Body of pancreas (tissue), 4 donors: Measurements from ENCODE around the gene PSMD5.

Source experiments
- CTCF ChIP-seq, 7 experiments: fragments of 450-650 bp in 4 of 7; fragments of 200-600 bp in 3 of 7; sonication (generic) in 3 of 7; IDR thresholded peaks; one replicate each; pipeline ENCODE4 v1.5.1; 2016 to 2019; ENCODE audit warnings: antibody characterized with exemption in 7 of 7
- POLR2A ChIP-seq, 3 donors: fragments of 450-650 bp; IDR thresholded peaks; one replicate each; pipeline ENCODE4 v1.6.1; 2016; ENCODE audit warnings: antibody characterized with exemption in 3 of 3, mild to moderate bottlenecking in 2 of 3

GRCh38 chr9:120857902-120858301 is 15.2 kb upstream of the PSMD5 start:
- TF ChIP-seq CTCF (IDR thresholded peaks at IDR 0.05) (no peak), POLR2A (IDR thresholded peaks at IDR 0.05) (no peak)
